Left renal pelvis (tissue), 4 donors: ENCODE data around the gene D2HGDH. TPM values are rescaled to one million over a fixed set of nuclear protein-coding genes. Genes with fewer than 3 reads are reported as not detected.
"Not testable (repeated sequence)": the region's sequence is repeated elsewhere in the genome, so short reads cannot be mapped to it uniquely, and the experiment has no call there.

Experiments
- DNase-seq, 4 donors: peaks; one replicate each; pipeline ENCODE4 v3.0.0-alpha.2; 2013; ENCODE audit warnings: low read depth in 4 of 4, low spot score in 3 of 4
- polyA plus RNA-seq, 4 donors: library from polyadenylated mRNA; unstranded; fragments of 120-200 nt; gene quantifications; one replicate each; pipeline ENCODE4 v1.2.1, GENCODE V29; 2013; ENCODE audit not compliant: insufficient read length in 4 of 4

D2HGDH gene
- polyA plus RNA-seq, 4 donors, result 18.5 to 54.0 (median 33.1) TPM

GRCh38 chr2:241815477-241816430 is 81.3 kb downstream of the D2HGDH start:
- no peak for DNase-seq

GRCh38 chr2:241816431-241817121 is 82.1 kb downstream of the D2HGDH start:
- DNase-seq, result no peak

- DNase-seq, result no peak
Measured at GRCh38 chr2:241817126-241817820, 82.8 kb downstream of the D2HGDH start.

- not testable (repeated sequence) for DNase-seq
Measured at GRCh38 chr2:241817821-241818215, 83.4 kb downstream of the D2HGDH start.

Other genes with a start within 250 kb of the D2HGDH start
- 100 to 1,000 TPM; 143 to 234 (median 186) TPM for gene STK25, start 226.0 kb upstream of the D2HGDH start, polyA plus RNA-seq
- gene BOK, start 175.9 kb upstream of the D2HGDH start, polyA plus RNA-seq, result 10 to 100 TPM; 20.0 to 26.6 (median 23.1) TPM
- gene THAP4, start 97.5 kb upstream of the D2HGDH start, polyA plus RNA-seq, result 10 to 100 TPM; 34.9 to 68.7 (median 50.6) TPM
- gene ATG4B, start 96.9 kb upstream of the D2HGDH start, polyA plus RNA-seq, result 100 to 1,000 TPM in 1 of 4 donors, 10 to 100 TPM in 3; 57.6 to 102 (median 80.7) TPM
- 10 to 100 TPM; 31.9 to 53.3 (median 37.0) TPM for gene DTYMK, start 47.8 kb upstream of the D2HGDH start, polyA plus RNA-seq
- gene ING5, start 32.6 kb upstream of the D2HGDH start, polyA plus RNA-seq, result 10 to 100 TPM; 28.9 to 55.8 (median 38.9) TPM
- under 1 TPM; 0.16 to 0.87 (median 0.28) TPM for gene GAL3ST2, start 42.2 kb downstream of the D2HGDH start, polyA plus RNA-seq
- gene NEU4, start 74.6 kb downstream of the D2HGDH start, polyA plus RNA-seq, result 1 to 10 TPM in 2 of 4 donors, under 1 TPM in 2; 0.63 to 2.4 (median 0.93) TPM
- under 1 TPM in 2 of 4 donors, not detected in 2; 0.08 TPM for gene PDCD1, start 124.3 kb downstream of the D2HGDH start, polyA plus RNA-seq
- gene RTP5, start 135.1 kb downstream of the D2HGDH start, polyA plus RNA-seq, result not detected